Glutamatergic neuron (in vitro differentiated cells): ENCODE measurements around the gene HBEGF. TPM values are rescaled to one million over a fixed set of nuclear protein-coding genes. Genes with fewer than 3 reads are reported as not detected.

Source experiments
- DNase-seq: peaks from one replicate; pipeline ENCODE4 v3.0.0; 2022
- H3K27ac Mint-ChIP-seq: one replicate; pipeline ENCODE4 v1.8.0; 2020; ENCODE audit warnings: mild to moderate bottlenecking, mixed read lengths, inconsistent platforms; ENCODE audit not compliant: unreplicated experiment
- H3K27me3 Mint-ChIP-seq: one replicate; pipeline ENCODE4 v1.8.0; 2020; ENCODE audit warnings: mild to moderate bottlenecking, moderate library complexity, mixed read lengths, inconsistent platforms; ENCODE audit not compliant: unreplicated experiment
- H3K36me3 Mint-ChIP-seq: one replicate; pipeline ENCODE4 v1.8.0; 2020; ENCODE audit warnings: mild to moderate bottlenecking, mixed read lengths, inconsistent platforms; ENCODE audit not compliant: unreplicated experiment
- H3K4me1 Mint-ChIP-seq: one replicate; pipeline ENCODE4 v1.8.0; 2020; ENCODE audit warnings: mild to moderate bottlenecking, low read depth, mixed read lengths, inconsistent platforms; ENCODE audit not compliant: unreplicated experiment
- H3K4me3 Mint-ChIP-seq: one replicate; pipeline ENCODE4 v1.8.0; 2020; ENCODE audit warnings: mild to moderate bottlenecking, mixed read lengths, inconsistent platforms; ENCODE audit not compliant: unreplicated experiment
- H3K9me3 Mint-ChIP-seq: one replicate; pipeline ENCODE4 v1.8.0; 2020; ENCODE audit warnings: mild to moderate bottlenecking, moderate library complexity, mixed read lengths, inconsistent platforms; ENCODE audit not compliant: unreplicated experiment
- CTCF ChIP-seq: fragments of 200-600 bp; sonication (generic); IDR thresholded peaks from one replicate; pipeline ENCODE4 v1.5.0; 2021; ENCODE audit not compliant: partially characterized antibody, unreplicated experiment
- total RNA-seq: library from RNA; stranded (reverse); fragmentation: NEBNext Ultra II Directional; extraction: Animal tissue kit (Norgen Biotek cat#: 25700); gene quantifications from one replicate; pipeline ENCODE4 v1.2.1, GENCODE V29; 2021; ENCODE audit not compliant: unreplicated experiment

Gene HBEGF
- total RNA-seq, 1 donor from 2014 or later: 2.5 TPM

GRCh38 chr5:140383300-140383699 lies 36.9 kb upstream of the HBEGF start:
- no peak overlapping the region for H3K4me3 Mint-ChIP-seq
- no peaks in the 10 kb centered on the region for H3K4me1 Mint-ChIP-seq

GRCh38 chr5:140382866-140383265 lies 36.5 kb upstream of the HBEGF start:
- no peaks in the 10 kb centered on the region for H3K27me3 Mint-ChIP-seq
- H3K36me3 Mint-ChIP-seq: no peaks in the 10 kb centered on the region
- no peak for TF ChIP-seq CTCF

More at GRCh38 chr5:140383300-140383699, 36.9 kb upstream of the HBEGF start:
- H3K9me3 Mint-ChIP-seq: no peaks in the 10 kb centered on the region
- no peak for TF ChIP-seq CTCF
- H3K27ac Mint-ChIP-seq: no peak overlapping the region
- no peaks in the 10 kb centered on the region for H3K27me3 Mint-ChIP-seq
- no peaks in the 10 kb centered on the region for H3K36me3 Mint-ChIP-seq
- DNase-seq: no peak

GRCh38 chr5:140381972-140382371 lies 35.6 kb upstream of the HBEGF start:
- TF ChIP-seq CTCF: no peak
- Mint-ChIP-seq H3K4me3 (no peak overlapping the region), H3K4me1 (no peaks in the 10 kb centered on the region), H3K27me3 (no peaks in the 10 kb centered on the region), H3K36me3 (no peaks in the 10 kb centered on the region), H3K9me3 (no peaks in the 10 kb centered on the region), H3K27ac (no peak overlapping the region)
- DNase-seq: no peak

More at GRCh38 chr5:140382866-140383265, 36.5 kb upstream of the HBEGF start:
- no peak for DNase-seq
- Mint-ChIP-seq H3K9me3 (no peaks in the 10 kb centered on the region), H3K27ac (no peak overlapping the region), H3K4me3 (no peak overlapping the region), H3K4me1 (no peaks in the 10 kb centered on the region)

- no peak overlapping the region for H3K27ac Mint-ChIP-seq
- no peak for DNase-seq
- no peaks in the 10 kb centered on the region for H3K4me1 Mint-ChIP-seq
- peaks cover 2% of the 10 kb centered on the region for H3K27me3 Mint-ChIP-seq
- no peak for TF ChIP-seq CTCF
- no peaks in the 10 kb centered on the region for H3K36me3 Mint-ChIP-seq
- H3K9me3 Mint-ChIP-seq: no peaks in the 10 kb centered on the region
- no peak overlapping the region for H3K4me3 Mint-ChIP-seq
These were observed 34.9 kb upstream of the HBEGF start for GRCh38 chr5:140381351-140381750.

GRCh38 chr5:140372971-140373487 lies 26.6 kb upstream of the HBEGF start:
- Mint-ChIP-seq H3K27me3 (peaks cover 2% of the 10 kb centered on the region), H3K36me3 (no peaks in the 10 kb centered on the region), H3K4me3 (no peak overlapping the region), H3K9me3 (peaks cover 2% of the 10 kb centered on the region), H3K27ac (no peak overlapping the region), H3K4me1 (no peaks in the 10 kb centered on the region)
- peak; percentile 81 for TF ChIP-seq CTCF
- peak; percentile 75 for DNase-seq
